KOPT-K1 (cell line): ENCODE measurements around the gene ARMH3.

Experiments used
- H3K27ac ChIP-seq: fragments of 200-600 bp; sonication (generic); 2 replicates; pipeline ENCODE4 v1.5.1; 2016; ENCODE audit warnings: antibody characterized with exemption, mild to moderate bottlenecking, low read depth, low read length; ENCODE audit not compliant: poor library complexity, severe bottlenecking
- H3K36me3 ChIP-seq: fragments of 200-600 bp; sonication (generic); 2 replicates; pipeline ENCODE4 v1.5.1; 2017; ENCODE audit warnings: antibody characterized with exemption, mild to moderate bottlenecking, low read length, moderate library complexity; ENCODE audit not compliant: insufficient read depth
- H3K9me3 ChIP-seq: fragments of 200-600 bp; sonication (generic); 2 replicates; pipeline ENCODE4 v1.5.1; 2017; ENCODE audit warnings: antibody characterized with exemption, low read length, mild to moderate bottlenecking; ENCODE audit not compliant: insufficient read depth, poor library complexity, severe bottlenecking

The ARMH3 gene

GRCh38 chr10:101840102-101840684 is 215.8 kb downstream of the ARMH3 start:
- Histone ChIP-seq H3K9me3 (no peaks in the 10 kb centered on the region), H3K27ac (no peak overlapping the region)

GRCh38 chr10:101839416-101840063 is 216.4 kb downstream of the ARMH3 start:
- Histone ChIP-seq H3K36me3 (no peaks in the 10 kb centered on the region), H3K27ac (no peak overlapping the region), H3K9me3 (no peaks in the 10 kb centered on the region)

More at GRCh38 chr10:101840102-101840684, 215.8 kb downstream of the ARMH3 start:
- H3K36me3 ChIP-seq: no peaks in the 10 kb centered on the region

- no peak overlapping the region for H3K27ac ChIP-seq
- H3K9me3 ChIP-seq: no peaks in the 10 kb centered on the region
- H3K36me3 ChIP-seq: no peaks in the 10 kb centered on the region
Observed at GRCh38 chr10:101839002-101839401, 217.0 kb downstream of the ARMH3 start.

- no peak overlapping the region for H3K27ac ChIP-seq
Observed at GRCh38 chr10:101838416-101838970, 217.5 kb downstream of the ARMH3 start.

GRCh38 chr10:101837748-101838147 is 218.2 kb downstream of the ARMH3 start:
- no peaks in the 10 kb centered on the region for H3K9me3 ChIP-seq
- no peaks in the 10 kb centered on the region for H3K36me3 ChIP-seq
- no peak overlapping the region for H3K27ac ChIP-seq

More at GRCh38 chr10:101838416-101838970, 217.5 kb downstream of the ARMH3 start:
- no peaks in the 10 kb centered on the region for H3K9me3 ChIP-seq
- no peaks in the 10 kb centered on the region for H3K36me3 ChIP-seq

- H3K9me3 ChIP-seq: no peaks in the 10 kb centered on the region
- no peaks in the 10 kb centered on the region for H3K36me3 ChIP-seq
- H3K27ac ChIP-seq: no peak overlapping the region
Observed at GRCh38 chr10:101835362-101835761, 220.6 kb downstream of the ARMH3 start.

- H3K9me3 ChIP-seq: no peaks in the 10 kb centered on the region
- H3K36me3 ChIP-seq: no peaks in the 10 kb centered on the region
- peak overlapping the region; percentile 52 for H3K27ac ChIP-seq
Observed at GRCh38 chr10:101834341-101834740, 221.6 kb downstream of the ARMH3 start.

- peak overlapping the region; percentile 52 for H3K27ac ChIP-seq
- H3K36me3 ChIP-seq: no peaks in the 10 kb centered on the region
- no peaks in the 10 kb centered on the region for H3K9me3 ChIP-seq
Observed at GRCh38 chr10:101833466-101833865, 222.5 kb downstream of the ARMH3 start.

- no peak overlapping the region for H3K27ac ChIP-seq
- H3K36me3 ChIP-seq: no peaks in the 10 kb centered on the region
- no peaks in the 10 kb centered on the region for H3K9me3 ChIP-seq
Observed at GRCh38 chr10:101832325-101832771, 223.6 kb downstream of the ARMH3 start.

GRCh38 chr10:101831169-101831811 is 224.7 kb downstream of the ARMH3 start:
- H3K27ac ChIP-seq: peak overlapping the region; percentile 67

GRCh38 chr10:101830322-101831168 is 225.4 kb downstream of the ARMH3 start:
- H3K36me3 ChIP-seq: no peaks in the 10 kb centered on the region
- H3K9me3 ChIP-seq: no peaks in the 10 kb centered on the region
- peak overlapping the region; percentile 67 for H3K27ac ChIP-seq

More at GRCh38 chr10:101831169-101831811, 224.7 kb downstream of the ARMH3 start:
- no peaks in the 10 kb centered on the region for H3K9me3 ChIP-seq
- H3K36me3 ChIP-seq: no peaks in the 10 kb centered on the region

- peak overlapping the region; percentile 67 for H3K27ac ChIP-seq
- H3K36me3 ChIP-seq: no peaks in the 10 kb centered on the region
- no peaks in the 10 kb centered on the region for H3K9me3 ChIP-seq
Observed at GRCh38 chr10:101829561-101830315, 226.2 kb downstream of the ARMH3 start.

GRCh38 chr10:101828766-101829551 is 227.0 kb downstream of the ARMH3 start:
- Histone ChIP-seq H3K36me3 (no peaks in the 10 kb centered on the region), H3K27ac (no peak overlapping the region), H3K9me3 (no peaks in the 10 kb centered on the region)
